ENCODE results near the gene SSC4D. TPM values are rescaled to one million over a fixed set of nuclear protein-coding genes. Genes with fewer than 3 reads are reported as not detected.
"Not testable (repeated sequence)": the region's sequence is repeated elsewhere in the genome, so short reads cannot be mapped to it uniquely, and the experiment has no call there.

SSC4D gene
- polyA plus RNA-seq (2013, experiment 1 of 2; ENCODE audit: insufficient read length) = 0.67 TPM
- polyA plus RNA-seq (2013, experiment 2 of 2; ENCODE audit: insufficient read length) = 0.65 TPM

GRCh38 chr7:76409537-76409936 lies at the start of gene SSC4D:
Gene SSC4D (minus strand): TSS chr7:76409697. CDS start chr7:76404439, 5,258 bp downstream.
- DNase-seq = no peak

- not testable (repeated sequence) for DNase-seq
These were observed 49.0 kb upstream of the SSC4D start for GRCh38 chr7:76458504-76458903.

GRCh38 chr7:76457017-76457416 lies 47.5 kb upstream of the SSC4D start:
- DNase-seq = not testable (repeated sequence)

GRCh38 chr7:76445577-76446008 lies 36.1 kb upstream of the SSC4D start:
- peak; percentile 87 for DNase-seq

GRCh38 chr7:76443846-76444245 lies 34.3 kb upstream of the SSC4D start:
- not testable (repeated sequence) for DNase-seq

- DNase-seq = not testable (repeated sequence)
These were observed 33.4 kb upstream of the SSC4D start for GRCh38 chr7:76442664-76443446.

- not testable (repeated sequence) for DNase-seq
These were observed 32.3 kb upstream of the SSC4D start for GRCh38 chr7:76441792-76442191.

GRCh38 chr7:76440404-76440803 lies 30.9 kb upstream of the SSC4D start:
- not testable (repeated sequence) for DNase-seq

GRCh38 chr7:76439120-76439888 lies 29.8 kb upstream of the SSC4D start:
- not testable (repeated sequence) for DNase-seq

- peak; percentile 75 for DNase-seq
These were observed 28.4 kb upstream of the SSC4D start for GRCh38 chr7:76437873-76438272.

GRCh38 chr7:76430836-76431235 lies 21.3 kb upstream of the SSC4D start:
- DNase-seq = no peak

- no peak for DNase-seq
These were observed 20.7 kb upstream of the SSC4D start for GRCh38 chr7:76430211-76430610.

GRCh38 chr7:76428868-76429805 lies 19.6 kb upstream of the SSC4D start:
- DNase-seq = peak; percentile 53

GRCh38 chr7:76428149-76428823 lies 18.8 kb upstream of the SSC4D start:
- DNase-seq = no peak

- DNase-seq = no peak
These were observed 18.1 kb upstream of the SSC4D start for GRCh38 chr7:76427635-76428034.

GRCh38 chr7:76426246-76426645 lies 16.7 kb upstream of the SSC4D start:
- DNase-seq = no peak

GRCh38 chr7:76425558-76425957 lies 16.1 kb upstream of the SSC4D start:
- not testable (repeated sequence) for DNase-seq

GRCh38 chr7:76425156-76425555 lies 15.7 kb upstream of the SSC4D start:
- no peak for DNase-seq

- DNase-seq = no peak
These were observed 15.1 kb upstream of the SSC4D start, which contains the start of gene ZP3 for GRCh38 chr7:76424413-76425111. Gene ZP3 (plus strand): TSS chr7:76424950. CDS start chr7:76424965, 15 bp downstream.

- DNase-seq = peak; percentile 19
These were observed 14.3 kb upstream of the SSC4D start for GRCh38 chr7:76423666-76424412.

Measured in fibroblast of skin of scalp (primary cell).